ENCODE results near the gene ENGASE.
A peak's percentile ranks its signal among the peaks of the same experiment; 100 is the strongest.
"Not testable (repeated sequence)": the region's sequence is repeated elsewhere in the genome, so short reads cannot be mapped to it uniquely, and the experiment has no call there.

Gene ENGASE

GRCh38 chr17:79074649-79075445 lies at the start of gene ENGASE:
ENGASE (plus strand) TSS chr17:79074824; CDS start chr17:79074945, 121 bp downstream.
- DNase-seq (ENCODE audit: low read depth in 1 of 2, low spot score in 1 of 2), result peak; percentile 83 to 87

GRCh38 chr17:79024901-79025737 lies 49.5 kb upstream of the ENGASE start:
- DNase-seq (ENCODE audit: low read depth in 1 of 2, low spot score in 1 of 2), result no peak

GRCh38 chr17:79026376-79027273 lies 48.0 kb upstream of the ENGASE start:
- DNase-seq (ENCODE audit: low read depth in 1 of 2, low spot score in 1 of 2), result no peak

- DNase-seq (ENCODE audit: low read depth in 1 of 2, low spot score in 1 of 2), result no peak
These were observed 47.2 kb upstream of the ENGASE start for GRCh38 chr17:79027274-79027924.

- no peak for DNase-seq (ENCODE audit: low read depth in 1 of 2, low spot score in 1 of 2)
These were observed 46.6 kb upstream of the ENGASE start for GRCh38 chr17:79027925-79028491.

GRCh38 chr17:79028496-79029326 lies 45.9 kb upstream of the ENGASE start:
- DNase-seq (ENCODE audit: low read depth in 1 of 2, low spot score in 1 of 2), result no peak

GRCh38 chr17:79029327-79030009 lies 45.2 kb upstream of the ENGASE start:
- no peak for DNase-seq (ENCODE audit: low read depth in 1 of 2, low spot score in 1 of 2)

GRCh38 chr17:79030636-79031035 lies 44.0 kb upstream of the ENGASE start:
- DNase-seq (ENCODE audit: low read depth in 1 of 2, low spot score in 1 of 2), result not testable (repeated sequence)

GRCh38 chr17:79031996-79032875 lies 42.4 kb upstream of the ENGASE start:
- no peak for DNase-seq (ENCODE audit: low read depth in 1 of 2, low spot score in 1 of 2)

- no peak for DNase-seq (ENCODE audit: low read depth in 1 of 2, low spot score in 1 of 2)
These were observed 41.5 kb upstream of the ENGASE start for GRCh38 chr17:79033046-79033616.

GRCh38 chr17:79033741-79034501 lies 40.7 kb upstream of the ENGASE start:
- no peak for DNase-seq (ENCODE audit: low read depth in 1 of 2, low spot score in 1 of 2)

- no peak for DNase-seq (ENCODE audit: low read depth in 1 of 2, low spot score in 1 of 2)
These were observed 39.6 kb upstream of the ENGASE start for GRCh38 chr17:79034931-79035485.

GRCh38 chr17:79035686-79036085 lies 38.9 kb upstream of the ENGASE start:
- no peak for DNase-seq (ENCODE audit: low read depth in 1 of 2, low spot score in 1 of 2)

- no peak for DNase-seq (ENCODE audit: low read depth in 1 of 2, low spot score in 1 of 2)
These were observed 38.4 kb upstream of the ENGASE start for GRCh38 chr17:79036181-79036580.

GRCh38 chr17:79036596-79036995 lies 38.0 kb upstream of the ENGASE start:
- DNase-seq (ENCODE audit: low read depth in 1 of 2, low spot score in 1 of 2), result no peak

- no peak for DNase-seq (ENCODE audit: low read depth in 1 of 2, low spot score in 1 of 2)
These were observed 36.0 kb upstream of the ENGASE start for GRCh38 chr17:79038545-79039135.

Data from activated CD4-positive, alpha-beta T cell treated with anti-CD3 and anti-CD28 coated beads, Interleukin-2, amount 50 U/mL, for 24 hours (primary cell).